Measurements from ENCODE around the gene LY6G5B. TPM values are rescaled to one million over a fixed set of nuclear protein-coding genes. Genes with fewer than 3 reads are reported as not detected.

LY6G5B gene
- total and polyA plus RNA-seq, 9 donors = 8.5 to 28.4 (median 13.1) TPM

GRCh38 chr6:31651602-31652191, 18.1 kb upstream of the LY6G5B start:
- intact Hi-C loops (cut with DNase I) = loop anchor here in 1 of 4 donors (2.0 kb wide), 1 partner anchor 31 kb away; the partner anchor contains the start of gene PRRC2A
- TF ChIP-seq EP300 (IDR thresholded peaks at IDR 0.05) (no peak), POLR2A (IDR thresholded peaks at IDR 0.05) (no peak), CTCF (IDR thresholded peaks at IDR 0.05) (no peak)

GRCh38 chr6:31652925-31653724, 16.7 kb upstream of the LY6G5B start:
- no peaks in the 10 kb centered on the region for H3K27me3 ChIP-seq
- 6 to 7% (median 7%) methylated on average over 37 of the region's 37 CpGs for WGBS, 3 donors
- no peaks in the 10 kb centered on the region for H3K9me3 ChIP-seq
- TF ChIP-seq EP300 (IDR thresholded peaks at IDR 0.05) (no peak), POLR2A (IDR thresholded peaks at IDR 0.05) (peak; percentile 3), CTCF (IDR thresholded peaks at IDR 0.05) (peak in 1 of 3 donors; percentile 6)
- H3K4me3 ChIP-seq = peak overlapping the region; percentile 95
- peak overlapping the region; percentile 99 to 100 for H3K27ac ChIP-seq
- intact Hi-C loops (cut with DNase I) = loop anchor here in 1 of 4 donors (2.0 kb wide), 1 partner anchor 32 kb away; the partner anchor contains the start of gene PRRC2A
- peaks cover 7% of the 10 kb centered on the region for H3K4me1 ChIP-seq (ENCODE audit: insufficient read depth)
- no peaks in the 10 kb centered on the region for H3K36me3 ChIP-seq
- peak in 4 of 5 donors; percentile 87 to 92 (median 89) for DNase-seq

More at GRCh38 chr6:31651602-31652191, 18.1 kb upstream of the LY6G5B start:
- Histone ChIP-seq H3K36me3 (no peaks in the 10 kb centered on the region), H3K4me1 (ENCODE audit: insufficient read depth) (peaks cover 6% of the 10 kb centered on the region), H3K27me3 (no peaks in the 10 kb centered on the region), H3K27ac (peak overlapping the region; percentile 99 to 100), H3K9me3 (no peaks in the 10 kb centered on the region), H3K4me3 (peak overlapping the region; percentile 95)
- DNase-seq = no peak
- 1 to 3% (median 1%) methylated on average over 29 of the region's 29 CpGs for WGBS, 3 donors

GRCh38 chr6:31654574-31655348, 15.0 kb upstream of the LY6G5B start:
- WGBS, 3 donors = 89 to 95% (median 89%) methylated on average over 8 of the region's 8 CpGs
- H3K4me3 ChIP-seq = no peak overlapping the region
- TF ChIP-seq POLR2A (IDR thresholded peaks at IDR 0.05) (no peak), EP300 (IDR thresholded peaks at IDR 0.05) (no peak), CTCF (IDR thresholded peaks at IDR 0.05) (no peak)
- no peaks in the 10 kb centered on the region for H3K27me3 ChIP-seq
- intact Hi-C loops (cut with DNase I) = no loop called here
- no peaks in the 10 kb centered on the region for H3K9me3 ChIP-seq
- DNase-seq = no peak
- H3K27ac ChIP-seq = no peak overlapping the region
- peaks cover 15% of the 10 kb centered on the region for H3K4me1 ChIP-seq (ENCODE audit: insufficient read depth)
- H3K36me3 ChIP-seq = no peaks in the 10 kb centered on the region

Data from ovary (tissue), 9 donors.